ENCODE results near the gene GAK. TPM values are rescaled to one million over a fixed set of nuclear protein-coding genes. Genes with fewer than 3 reads are reported as not detected.

Gene GAK
- total RNA-seq, 2 experiments from 2014 or later = 92.8 to 98.9 TPM

DNA sequence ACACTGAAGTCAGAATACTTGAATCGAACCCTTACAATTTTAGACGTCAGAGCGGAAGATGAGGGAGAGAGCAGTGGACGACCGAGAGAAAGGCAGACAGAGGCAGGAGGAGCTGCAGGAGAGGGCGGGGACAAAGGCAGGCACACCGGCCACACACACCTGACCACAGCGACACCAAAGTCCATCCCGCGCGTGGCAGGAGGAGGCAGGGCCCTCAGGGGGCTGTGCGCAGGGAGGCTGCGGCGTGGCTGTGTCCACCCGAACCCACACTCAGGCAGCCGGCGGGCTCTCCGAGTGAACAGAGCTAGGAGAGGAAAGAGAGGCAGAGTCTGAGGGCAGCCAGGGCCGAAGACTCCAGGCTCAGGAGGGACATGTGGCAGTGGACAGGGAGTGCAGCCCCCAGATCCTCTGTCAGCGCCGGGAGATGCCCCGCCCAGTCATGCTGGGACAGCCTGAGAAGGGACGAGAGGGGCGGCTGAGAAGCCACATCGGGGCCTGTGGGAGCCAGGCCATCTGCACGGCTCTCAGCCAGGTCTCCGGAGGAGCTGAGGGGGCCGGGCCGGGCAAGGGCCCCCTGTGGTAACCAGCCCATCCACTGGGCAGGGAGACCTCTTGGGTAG lies 20.1 kb downstream of the GAK start:
- Mint-ChIP-seq H3K9me3 (no peaks in the 10 kb centered on the region), H3K27ac (no peak overlapping the region), H3K4me3 (no peak overlapping the region), H3K27me3 (no peaks in the 10 kb centered on the region), H3K4me1 (peaks cover 20% of the 10 kb centered on the region), H3K36me3 (peaks cover 7% of the 10 kb centered on the region)
- no peak for DNase-seq

GRCh38 chr4:911221-911751 lies 20.8 kb downstream of the GAK start:
- Mint-ChIP-seq H3K27ac (no peak overlapping the region), H3K4me3 (no peak overlapping the region), H3K4me1 (peaks cover 14% of the 10 kb centered on the region), H3K36me3 (peaks cover 7% of the 10 kb centered on the region), H3K9me3 (no peaks in the 10 kb centered on the region), H3K27me3 (no peaks in the 10 kb centered on the region)
- no peak for DNase-seq

DNA sequence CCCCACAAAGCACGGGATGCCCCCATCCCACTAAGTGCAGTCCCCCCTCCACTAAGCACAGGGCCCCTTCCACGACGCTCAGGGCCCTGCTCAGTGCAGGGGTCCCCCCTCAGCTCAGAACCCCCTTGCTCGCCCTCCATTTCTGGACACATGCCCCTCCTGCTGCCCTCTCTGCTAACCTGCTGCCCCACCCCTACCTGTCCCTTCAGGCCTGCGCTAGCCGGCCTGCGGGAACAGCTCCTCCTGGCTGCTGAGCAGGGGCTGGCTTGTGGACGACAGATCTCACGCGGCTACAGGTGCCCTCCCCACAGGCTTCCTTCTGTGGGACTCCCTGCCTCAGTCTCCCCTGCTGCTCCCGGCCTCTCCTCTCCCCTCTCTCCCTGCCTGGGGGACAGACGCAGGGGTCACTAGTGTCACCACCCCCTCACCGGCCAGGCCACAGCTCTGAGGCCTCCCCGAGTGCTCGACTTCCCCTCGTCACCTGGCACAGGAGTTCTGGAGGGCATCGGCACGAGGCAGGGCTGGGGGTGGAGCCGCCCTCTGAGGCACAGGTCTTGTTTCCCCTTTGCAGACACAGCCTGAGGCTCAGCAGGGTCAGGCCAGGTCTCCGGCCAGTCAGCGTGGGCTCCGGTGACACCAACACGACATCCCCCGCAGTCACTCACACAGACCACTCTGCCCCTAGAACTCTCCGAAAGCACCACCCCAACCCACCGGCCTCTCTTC lies 21.6 kb downstream of the GAK start:
- Mint-ChIP-seq H3K9me3 (peaks cover 1% of the 10 kb centered on the region), H3K4me3 (no peak overlapping the region), H3K27me3 (no peaks in the 10 kb centered on the region), H3K4me1 (peaks cover 7% of the 10 kb centered on the region), H3K36me3 (peaks cover 12% of the 10 kb centered on the region), H3K27ac (no peak overlapping the region)
- no peak for DNase-seq

GRCh38 chr4:909821-910220 lies 22.3 kb downstream of the GAK start:
- Mint-ChIP-seq H3K36me3 (peaks cover 18% of the 10 kb centered on the region), H3K27me3 (no peaks in the 10 kb centered on the region), H3K4me3 (no peak overlapping the region), H3K27ac (no peak overlapping the region), H3K4me1 (peaks cover under 1% of the 10 kb centered on the region), H3K9me3 (peaks cover 3% of the 10 kb centered on the region)
- no peak for DNase-seq

DNA sequence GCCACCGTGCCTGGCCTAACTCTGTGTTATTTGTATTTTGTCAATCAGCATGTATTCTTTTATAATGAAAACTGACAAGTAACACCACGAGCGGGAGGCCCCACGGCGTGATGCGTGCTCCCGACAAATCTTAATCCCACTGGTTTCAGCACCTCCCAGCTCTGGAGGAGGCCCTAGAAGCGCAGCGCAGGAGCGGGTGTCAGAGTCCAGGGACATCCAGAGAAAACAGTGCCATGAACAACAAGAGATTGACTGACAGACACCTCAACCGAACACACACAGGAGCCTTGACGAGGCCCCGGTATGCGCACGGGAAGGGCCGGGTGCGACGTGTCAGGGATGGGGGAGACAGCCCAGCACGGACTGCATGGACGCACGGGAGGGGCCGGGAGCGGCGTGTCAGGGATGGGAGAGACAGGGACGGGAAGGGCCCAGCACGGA lies 23.0 kb downstream of the GAK start:
- H3K36me3 Mint-ChIP-seq = peaks cover 19% of the 10 kb centered on the region
- H3K4me1 Mint-ChIP-seq = no peaks in the 10 kb centered on the region
- no peak for DNase-seq
- no peak overlapping the region for H3K4me3 Mint-ChIP-seq
- H3K27ac Mint-ChIP-seq = no peak overlapping the region
- peaks cover 3% of the 10 kb centered on the region for H3K9me3 Mint-ChIP-seq
- H3K27me3 Mint-ChIP-seq = no peaks in the 10 kb centered on the region

DNA sequence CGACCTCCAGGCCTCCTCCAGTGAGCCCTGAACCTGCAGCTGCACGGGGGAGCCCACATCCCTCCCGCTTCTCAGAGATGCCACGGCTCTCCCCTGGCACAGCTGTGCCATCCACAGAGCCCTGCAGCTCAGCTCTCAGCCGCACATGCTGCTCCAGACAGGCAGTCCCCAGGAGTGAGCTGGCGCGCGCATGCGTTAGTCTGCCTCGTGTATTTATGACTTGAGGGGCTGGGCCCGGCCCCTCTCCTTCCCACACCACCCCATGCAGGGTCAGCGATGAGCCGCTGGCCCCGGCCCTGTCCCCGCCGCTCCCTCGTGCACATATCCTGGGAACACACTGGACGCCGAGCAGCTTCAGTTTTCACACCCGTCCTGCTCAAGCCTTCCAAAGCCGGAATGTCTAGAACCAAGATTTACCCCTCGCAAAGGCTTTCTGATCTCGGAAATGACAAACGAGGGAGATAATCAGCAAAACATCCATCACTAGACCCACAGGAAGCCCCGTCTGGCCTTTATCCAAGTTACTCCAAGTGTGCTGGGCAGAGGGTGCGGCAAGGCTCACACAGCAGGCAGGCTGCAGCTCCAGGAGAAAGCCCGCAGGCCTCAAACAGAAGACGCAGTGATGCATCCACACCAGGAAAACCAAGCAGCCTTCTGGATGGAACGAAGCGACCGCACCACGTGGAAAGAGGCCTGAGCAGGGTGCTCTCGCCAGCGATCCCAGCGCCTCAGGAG lies 24.3 kb downstream of the GAK start:
- Mint-ChIP-seq H3K4me3 (no peak overlapping the region), H3K36me3 (peaks cover 19% of the 10 kb centered on the region), H3K4me1 (no peaks in the 10 kb centered on the region), H3K27me3 (no peaks in the 10 kb centered on the region), H3K27ac (peak overlapping the region; percentile 42), H3K9me3 (peaks cover 3% of the 10 kb centered on the region)
- no peak for DNase-seq

- H3K4me3 Mint-ChIP-seq = no peak overlapping the region
- H3K27me3 Mint-ChIP-seq = no peaks in the 10 kb centered on the region
- no peaks in the 10 kb centered on the region for H3K4me1 Mint-ChIP-seq
- DNase-seq = no peak
- H3K27ac Mint-ChIP-seq = no peak overlapping the region
- H3K9me3 Mint-ChIP-seq = peaks cover 3% of the 10 kb centered on the region
- peaks cover 19% of the 10 kb centered on the region for H3K36me3 Mint-ChIP-seq
Observed at GRCh38 chr4:907103-907400, 25.1 kb downstream of the GAK start.

DNA sequence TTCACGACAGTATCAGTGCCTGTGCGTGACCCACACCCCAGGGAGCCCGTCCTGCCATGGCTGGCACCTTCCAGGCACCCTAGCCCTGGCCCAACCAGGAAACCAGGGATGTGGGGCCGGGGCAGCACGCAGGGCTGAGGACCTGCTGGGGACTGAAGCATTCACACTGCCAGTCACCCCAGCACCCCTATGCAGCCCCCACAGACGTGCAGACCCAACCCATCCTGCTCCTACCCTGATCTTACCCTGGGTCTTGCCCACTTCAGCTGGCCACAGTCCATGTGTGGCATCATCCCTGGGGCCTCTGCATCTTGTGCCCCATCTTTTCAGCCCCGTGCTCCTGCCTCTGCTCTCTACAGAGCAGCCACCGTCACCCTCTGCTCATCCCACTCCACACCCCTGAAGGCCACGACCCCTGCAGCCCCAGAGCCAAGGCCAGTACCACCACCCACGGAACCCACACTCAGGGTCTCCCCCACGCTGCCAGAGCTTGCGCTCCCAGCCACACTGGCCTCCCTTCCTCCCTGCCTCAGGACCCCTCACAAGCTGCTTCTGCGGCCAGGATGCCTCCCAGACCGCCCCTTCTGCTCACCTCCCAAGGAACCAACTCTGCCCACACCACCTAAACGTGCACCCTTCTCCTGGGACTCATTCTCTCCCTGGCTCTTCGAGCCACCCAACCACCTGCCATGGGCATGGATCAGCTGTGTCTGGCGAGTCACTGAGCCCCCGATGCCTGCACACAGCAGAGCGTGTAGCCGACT lies 25.6 kb downstream of the GAK start:
- peaks cover 19% of the 10 kb centered on the region for H3K36me3 Mint-ChIP-seq
- no peak overlapping the region for H3K27ac Mint-ChIP-seq
- DNase-seq = no peak

DNA sequence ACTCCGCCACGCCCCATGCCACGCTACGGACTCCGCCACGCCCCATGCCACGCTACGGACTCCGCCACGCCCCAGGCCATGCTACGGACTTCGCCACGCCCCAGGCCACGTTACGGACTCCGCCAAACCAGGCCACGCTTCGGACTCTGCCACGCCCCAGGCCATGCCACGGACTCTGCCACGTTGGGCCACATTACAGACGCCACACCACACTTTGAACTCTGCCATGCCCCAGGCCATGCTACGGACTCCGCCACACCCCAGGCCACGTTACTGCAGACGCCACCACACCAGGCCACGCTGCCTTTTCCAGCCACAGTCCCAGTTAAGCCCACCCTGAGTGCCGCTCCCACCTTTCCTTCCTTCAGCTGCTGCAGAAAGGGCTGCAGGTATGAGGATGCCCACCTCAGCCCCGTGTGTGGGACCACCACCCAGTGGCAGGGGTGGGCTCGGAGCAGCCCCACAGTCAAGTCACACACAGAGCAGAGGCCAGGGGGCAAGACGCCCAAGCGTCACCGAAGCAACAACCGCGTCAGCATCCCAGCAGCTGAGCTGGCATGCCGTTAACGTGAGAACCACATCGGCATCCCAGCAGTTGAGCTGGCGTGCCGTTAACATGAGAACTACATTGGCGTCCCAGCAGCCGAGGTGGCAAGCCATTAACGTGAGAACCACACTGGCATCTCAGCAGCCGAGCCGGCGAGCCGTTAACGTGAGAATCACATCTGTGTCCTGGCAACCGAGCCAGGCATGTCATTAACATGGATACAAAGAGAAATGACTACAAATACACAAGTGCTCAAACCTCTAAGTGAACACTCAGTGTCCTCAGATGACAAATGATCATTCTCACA lies 26.4 kb downstream of the GAK start:
- H3K9me3 Mint-ChIP-seq = peaks cover 3% of the 10 kb centered on the region
- H3K4me1 Mint-ChIP-seq = no peaks in the 10 kb centered on the region
- H3K27me3 Mint-ChIP-seq = no peaks in the 10 kb centered on the region
- peak; percentile 17 for DNase-seq
- peaks cover 19% of the 10 kb centered on the region for H3K36me3 Mint-ChIP-seq
- no peak overlapping the region for H3K4me3 Mint-ChIP-seq
- peak overlapping the region; percentile 45 for H3K27ac Mint-ChIP-seq

More for the DNA sequence above, 25.6 kb downstream of the GAK start:
- Mint-ChIP-seq H3K4me1 (no peaks in the 10 kb centered on the region), H3K4me3 (no peak overlapping the region), H3K9me3 (peaks cover 3% of the 10 kb centered on the region), H3K27me3 (no peaks in the 10 kb centered on the region)

DNA sequence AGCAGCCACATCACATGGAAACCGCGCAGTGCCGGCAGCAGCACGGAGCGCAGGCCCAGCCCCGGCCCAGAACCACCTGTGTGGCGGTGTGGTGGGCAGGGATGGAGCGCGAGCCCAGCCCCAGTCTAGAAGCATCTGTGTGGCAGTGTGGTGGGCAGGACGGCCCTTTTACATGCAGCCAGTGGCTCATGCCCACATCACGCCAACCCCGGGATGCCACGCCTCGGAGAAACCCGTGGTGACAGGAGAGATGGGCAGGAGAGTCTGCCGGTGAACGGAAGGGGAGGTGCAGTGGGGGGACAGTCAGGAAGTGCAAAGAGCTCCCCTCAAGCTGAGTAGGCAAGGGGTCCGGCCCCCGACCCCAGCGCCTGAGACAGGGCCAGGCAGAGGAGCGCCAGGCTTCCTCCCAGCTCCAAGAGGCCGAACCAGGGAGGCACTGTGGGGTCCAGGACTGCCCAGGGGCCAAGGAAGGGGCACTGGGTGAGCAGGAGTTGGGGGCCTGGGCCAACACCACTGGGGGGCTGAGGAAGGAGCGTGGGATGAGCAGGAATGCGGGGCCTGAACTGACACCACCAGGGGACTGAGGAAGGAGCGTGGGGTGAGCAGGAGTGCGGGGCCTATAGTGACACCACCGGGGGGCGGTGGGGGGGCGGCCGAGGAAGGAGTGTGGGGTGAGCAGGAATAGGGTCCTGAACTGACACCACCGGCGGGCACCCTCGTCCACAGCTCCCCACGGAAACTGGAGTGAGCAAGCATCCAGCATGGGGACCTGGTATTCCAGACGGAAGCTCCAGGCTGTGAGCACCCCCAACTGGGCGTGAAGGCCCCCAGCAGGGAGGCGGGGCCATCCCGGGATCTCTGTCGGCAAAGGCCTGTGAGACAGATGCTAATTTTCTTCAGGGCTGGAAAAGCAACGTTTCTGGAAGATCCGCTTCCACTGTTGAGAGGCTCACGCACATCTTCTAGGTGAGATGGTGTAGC lies 28.8 kb downstream of the GAK start:
- H3K9me3 Mint-ChIP-seq = peaks cover 3% of the 10 kb centered on the region
- no peaks in the 10 kb centered on the region for H3K4me1 Mint-ChIP-seq
- no peak overlapping the region for H3K27ac Mint-ChIP-seq
- peaks cover 19% of the 10 kb centered on the region for H3K36me3 Mint-ChIP-seq
- H3K4me3 Mint-ChIP-seq = no peak overlapping the region
- DNase-seq = no peak
- H3K27me3 Mint-ChIP-seq = no peaks in the 10 kb centered on the region

GRCh38 chr4:901192-901910 lies 30.8 kb downstream of the GAK start:
- Mint-ChIP-seq H3K4me1 (no peaks in the 10 kb centered on the region), H3K27me3 (no peaks in the 10 kb centered on the region), H3K9me3 (peaks cover 3% of the 10 kb centered on the region), H3K27ac (no peak overlapping the region), H3K36me3 (peaks cover 15% of the 10 kb centered on the region), H3K4me3 (no peak overlapping the region)
- no peak for DNase-seq

DNA sequence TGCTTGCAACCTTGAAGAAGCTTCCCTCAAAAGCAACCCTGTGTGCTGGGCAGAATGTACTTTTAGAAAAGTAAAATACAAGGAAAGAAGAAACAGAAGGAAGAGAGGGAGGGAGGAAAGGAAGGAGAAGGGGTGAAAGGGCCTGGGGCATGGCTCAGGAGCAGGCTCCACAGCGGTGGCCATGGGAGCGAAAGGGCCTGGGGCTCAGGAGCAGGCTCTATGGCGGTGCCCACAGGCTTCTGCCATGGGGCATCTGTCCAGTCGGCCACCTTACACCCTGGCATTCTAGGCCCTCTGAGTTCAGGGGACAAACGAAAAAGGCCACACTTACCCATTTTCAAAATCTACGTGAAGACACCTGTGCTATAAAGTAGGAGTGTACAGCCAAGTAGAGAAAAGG lies 31.4 kb downstream of the GAK start:
- DNase-seq = no peak
- no peak overlapping the region for H3K27ac Mint-ChIP-seq
- no peaks in the 10 kb centered on the region for H3K27me3 Mint-ChIP-seq
- H3K4me3 Mint-ChIP-seq = no peak overlapping the region
- H3K36me3 Mint-ChIP-seq = peaks cover 10% of the 10 kb centered on the region
- peaks cover 2% of the 10 kb centered on the region for H3K9me3 Mint-ChIP-seq
- H3K4me1 Mint-ChIP-seq = no peaks in the 10 kb centered on the region

DNA sequence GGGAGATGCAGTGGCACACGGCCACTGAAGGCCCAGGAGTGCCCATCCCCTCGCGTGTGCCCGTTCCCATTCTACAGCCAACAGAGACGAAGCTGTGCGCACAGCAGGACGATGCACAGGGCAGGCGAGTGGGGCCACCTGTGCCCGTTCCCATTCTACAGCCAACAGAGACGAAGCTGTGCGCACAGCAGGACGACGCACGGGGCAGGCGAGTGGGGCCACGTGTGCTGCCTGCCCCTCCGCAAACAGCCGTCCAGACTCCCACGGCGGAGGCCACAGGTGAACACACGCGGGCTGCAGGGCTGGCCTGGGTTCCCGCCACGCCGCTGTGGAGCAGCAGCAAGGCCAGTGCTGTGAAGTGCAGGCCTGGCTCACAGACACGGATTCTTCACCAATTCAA lies 32.0 kb downstream of the GAK start:
- no peaks in the 10 kb centered on the region for H3K4me1 Mint-ChIP-seq
- no peak for DNase-seq
- no peak overlapping the region for H3K4me3 Mint-ChIP-seq
- H3K36me3 Mint-ChIP-seq = peaks cover 5% of the 10 kb centered on the region
- no peaks in the 10 kb centered on the region for H3K9me3 Mint-ChIP-seq
- no peaks in the 10 kb centered on the region for H3K27me3 Mint-ChIP-seq
- no peak overlapping the region for H3K27ac Mint-ChIP-seq

Data from activated naive CD8-positive, alpha-beta T cell treated with anti-CD3 and anti-CD28 coated beads for 36 hours (primary cell).